ENCODE results near the gene CCDC43.
A peak's percentile ranks its signal among the peaks of the same experiment; 100 is the strongest.
"Not testable (repeated sequence)": the region's sequence is repeated elsewhere in the genome, so short reads cannot be mapped to it uniquely, and the experiment has no call there.

CCDC43 gene

DNA sequence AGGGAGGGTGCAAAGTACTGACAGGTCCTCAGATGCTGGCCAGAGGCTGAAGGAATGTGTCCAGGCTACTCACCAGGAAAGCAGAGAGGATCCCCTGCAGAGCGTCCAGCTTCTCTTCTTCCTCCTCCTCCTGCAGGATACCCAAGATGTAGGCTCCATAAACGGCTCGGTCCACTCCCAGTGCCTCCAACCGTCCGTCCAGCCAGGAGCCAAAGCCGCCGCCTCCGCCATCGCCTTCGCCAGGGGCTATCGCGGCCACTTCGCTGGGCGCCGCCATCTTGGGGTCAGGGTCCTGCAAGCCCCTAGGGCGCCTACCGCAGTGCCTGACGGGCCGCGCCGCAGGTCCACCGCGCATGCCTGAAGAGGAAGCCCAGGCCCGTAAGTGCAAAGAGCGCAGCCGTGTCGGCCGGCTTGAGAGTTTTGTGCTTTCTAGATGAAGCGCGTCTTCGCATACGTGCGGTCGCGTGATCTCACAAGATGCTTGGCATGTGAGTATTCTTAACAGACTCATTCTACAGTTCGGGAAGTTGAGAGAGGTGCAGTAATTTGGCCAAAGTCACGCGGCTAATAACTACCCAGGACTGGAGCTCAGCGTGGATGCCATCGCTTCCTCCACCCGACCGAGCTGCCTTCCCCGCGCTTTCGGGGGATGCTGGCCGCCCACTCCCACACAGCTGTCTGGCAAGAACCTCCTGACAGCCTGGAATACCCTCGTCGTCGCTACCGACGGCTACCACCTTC is at the start of gene CCDC43:
Gene CCDC43, minus strand, starts transcription at position 300 of the 741 bp plus-strand sequence. Its CDS starts 23 bp downstream, at position 277.
- peak; percentile 78 to 95 for DNase-seq

GRCh38 chr17:44738214-44738906 is 48.8 kb upstream of the CCDC43 start:
- no peak for DNase-seq

- DNase-seq: no peak
These were observed 47.1 kb upstream of the CCDC43 start for GRCh38 chr17:44736551-44737240.

DNA sequence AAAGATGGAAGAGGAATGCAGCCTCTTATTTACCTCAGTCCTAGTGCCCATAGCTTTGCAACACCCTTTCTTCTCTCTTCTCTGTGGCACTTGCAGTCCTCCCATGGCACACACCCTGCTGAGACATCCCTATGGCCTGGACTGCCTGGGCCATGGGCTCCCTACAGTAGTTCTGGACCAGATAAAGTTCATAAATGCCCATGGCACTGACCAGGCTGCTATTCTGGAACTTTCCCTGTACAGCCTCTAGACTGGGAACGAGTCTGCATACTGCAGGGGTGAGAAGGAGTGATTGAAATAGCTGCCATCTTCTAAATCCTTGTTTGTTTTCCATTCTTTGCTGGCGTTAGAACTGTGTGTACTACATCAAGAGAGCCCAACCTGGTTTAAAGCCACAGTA is 44.7 kb upstream of the CCDC43 start:
- DNase-seq: no peak

DNA sequence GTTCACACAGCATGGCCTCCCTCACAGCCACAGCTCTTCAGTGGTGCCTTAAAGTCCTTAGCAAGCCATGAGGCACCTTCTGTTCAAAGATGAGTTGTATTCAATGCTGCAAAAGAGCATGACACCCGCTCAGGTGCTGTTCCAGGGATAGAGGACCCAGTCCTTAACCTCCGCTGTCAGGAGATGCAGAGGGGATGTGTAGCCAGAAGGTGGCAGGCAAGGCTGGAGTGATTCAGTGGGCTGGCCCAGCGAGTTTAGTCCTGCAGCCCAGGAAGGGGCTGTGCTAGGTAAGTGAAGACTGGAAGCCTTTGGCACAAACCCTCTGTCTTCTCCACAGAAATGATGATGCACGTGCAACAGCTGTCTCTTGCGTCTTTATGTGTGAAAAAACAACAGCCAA is 44.2 kb upstream of the CCDC43 start:
- peak; percentile 27 to 52 for DNase-seq

DNA sequence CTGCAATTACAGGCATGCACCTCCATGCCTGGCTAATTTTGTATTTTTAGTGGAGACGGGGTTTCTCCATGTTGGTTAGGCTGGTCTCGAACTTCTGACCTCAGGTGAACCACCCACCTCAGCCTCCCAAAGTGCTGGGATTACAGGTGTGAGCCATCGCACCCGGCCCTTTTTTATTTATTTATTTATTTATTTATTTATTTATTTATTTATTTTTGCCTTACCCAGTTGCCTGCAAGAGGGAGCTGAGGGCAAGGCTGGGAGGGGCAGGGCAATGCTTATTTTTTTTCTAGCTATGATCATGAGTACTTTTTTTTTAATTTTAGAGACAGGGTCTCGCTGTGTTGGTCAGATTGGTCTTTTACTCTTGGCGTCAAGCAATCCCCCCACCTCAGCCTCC is 36.5 kb upstream of the CCDC43 start:
- not testable (repeated sequence) for DNase-seq

- no peak for DNase-seq
These were observed 32.7 kb upstream of the CCDC43 start for GRCh38 chr17:44722254-44722653.

- no peak for DNase-seq
These were observed 29.9 kb upstream of the CCDC43 start for GRCh38 chr17:44719444-44719843.

DNA sequence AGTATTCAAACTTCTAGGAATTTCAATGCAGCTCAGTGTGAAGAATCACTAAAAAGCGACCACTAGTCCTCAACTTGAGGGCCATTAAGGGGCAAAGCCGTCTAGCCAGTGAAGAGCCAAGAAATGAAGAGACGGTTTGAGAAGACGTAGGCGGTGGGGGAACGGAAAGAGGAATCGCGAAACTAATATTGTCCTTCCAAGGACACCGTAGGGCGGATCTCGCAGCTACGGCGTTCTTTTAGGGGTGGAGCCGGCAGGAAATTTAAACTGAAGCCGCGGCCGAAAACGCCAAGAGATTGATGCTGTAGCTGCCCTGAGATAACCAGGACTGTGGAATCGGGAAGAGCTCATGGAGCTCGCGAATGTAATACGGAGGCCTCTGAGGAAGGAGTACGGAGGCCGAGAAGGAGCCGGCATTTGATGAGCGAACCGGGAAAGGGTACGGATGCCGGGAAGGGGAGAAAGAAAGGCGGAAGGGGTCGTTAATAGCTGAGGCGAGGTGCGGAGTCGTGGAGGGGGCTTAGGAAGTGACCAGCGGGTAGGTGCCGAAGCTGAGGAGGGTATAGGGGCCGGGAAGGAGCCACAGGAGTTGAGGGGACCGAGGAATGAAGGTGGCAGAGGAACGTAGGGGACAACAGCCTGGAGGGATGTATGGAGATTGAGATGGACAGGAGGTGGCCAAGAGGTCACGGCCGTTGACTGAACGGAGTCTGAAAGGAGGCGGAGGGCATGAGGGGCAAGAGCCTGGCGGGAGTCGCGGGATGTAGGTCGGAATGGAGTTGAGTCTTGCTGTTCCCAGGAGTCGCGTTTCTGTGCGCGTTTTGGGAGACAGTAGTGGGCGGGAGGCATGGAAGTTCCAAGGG is 19.1 kb upstream of the CCDC43 start, which contains the start of gene DBF4B:
Gene DBF4B, plus strand, starts transcription at position 265 of the 863 bp plus-strand sequence. Its CDS starts 156 bp downstream, at position 421.
- peak; percentile 83 to 95 for DNase-seq

DNA sequence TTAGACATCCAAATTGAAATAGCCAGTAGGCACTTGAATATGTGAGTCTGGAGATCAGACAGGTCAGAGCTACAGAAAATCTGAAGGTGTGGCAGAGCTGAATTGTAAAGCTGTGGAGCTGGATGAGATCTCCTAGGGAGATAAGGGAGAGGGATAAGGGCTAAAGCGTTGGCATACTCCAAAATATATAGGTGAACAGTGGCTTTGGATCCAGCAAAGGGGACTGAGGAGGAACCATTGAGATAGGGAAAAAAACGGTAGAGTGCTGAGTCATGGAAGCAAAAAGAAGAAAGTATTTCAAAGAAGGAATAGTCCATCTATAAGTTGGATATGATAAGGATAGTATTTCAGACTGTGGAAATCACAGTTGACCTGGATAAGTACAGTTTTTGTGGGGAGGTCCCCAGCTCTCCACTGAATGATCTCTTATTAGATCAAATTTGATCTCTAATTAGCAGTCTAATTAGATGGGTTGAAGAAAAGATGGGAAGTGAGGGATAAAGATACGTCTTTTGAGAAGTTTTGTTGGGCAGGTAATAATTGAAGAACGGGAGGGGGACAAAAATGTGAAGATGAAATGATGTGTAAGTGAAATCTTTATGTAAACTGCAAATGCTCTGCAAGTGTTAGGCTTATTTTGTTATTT is 18.3 kb upstream of the CCDC43 start:
- DNase-seq: no peak

- DNase-seq: not testable (repeated sequence)
These were observed 10.7 kb upstream of the CCDC43 start for GRCh38 chr17:44700288-44700687.

DNA sequence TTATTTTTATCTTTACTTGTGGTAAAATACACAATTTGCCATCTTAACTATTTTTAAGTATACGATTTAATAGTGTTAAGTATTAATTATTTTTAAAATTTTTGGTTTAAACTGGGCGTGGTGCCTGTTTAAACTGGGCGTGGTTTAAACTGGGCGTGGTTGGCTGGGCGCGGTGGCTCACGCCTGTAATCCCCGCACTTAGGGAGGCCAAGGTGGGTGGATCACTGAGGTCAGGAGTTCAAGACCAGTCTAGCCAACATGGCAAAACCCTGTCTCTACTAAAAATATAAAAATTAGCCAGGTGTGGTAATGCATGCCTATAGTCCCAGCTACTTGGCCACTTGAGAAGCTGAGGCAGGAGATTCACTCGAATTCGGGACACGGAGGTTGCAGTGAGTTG is 4.0 kb upstream of the CCDC43 start:
- DNase-seq: no peak

DNA sequence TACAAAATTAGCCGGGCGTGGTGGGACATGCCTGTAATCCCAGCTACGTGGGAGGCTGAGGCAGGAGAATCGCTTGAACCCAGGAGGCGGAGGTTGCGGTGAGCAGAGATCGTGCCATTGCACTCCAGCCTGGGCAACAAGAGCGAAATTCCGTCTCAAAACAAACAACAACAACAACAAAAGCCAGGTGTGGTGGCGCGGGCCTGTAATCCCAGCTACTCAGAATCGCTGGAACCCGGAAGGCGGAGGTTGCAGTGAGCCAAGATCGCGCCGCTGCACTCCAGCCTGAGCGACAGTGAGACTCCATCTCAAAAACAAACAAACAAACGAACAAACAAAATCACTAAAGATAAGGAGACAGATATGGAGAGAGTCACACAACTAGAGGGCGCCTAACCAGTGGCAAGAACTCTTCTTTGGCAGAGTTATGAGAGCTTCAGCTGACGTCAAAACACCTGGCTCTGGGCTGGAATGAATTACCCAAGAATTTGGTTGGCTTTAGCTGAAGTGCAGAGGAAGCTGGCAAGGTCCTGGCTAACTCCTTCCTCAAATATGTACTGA is 1.2 kb upstream of the CCDC43 start:
- DNase-seq: peak; percentile 25 to 47

- DNase-seq: peak in 1 of 2 experiments; percentile 47
These were observed 700 bp downstream of the CCDC43 start for GRCh38 chr17:44688675-44689476.

- no peak for DNase-seq
These were observed 1.4 kb downstream of the CCDC43 start for GRCh38 chr17:44688200-44688599.

- DNase-seq: no peak
These were observed 1.8 kb downstream of the CCDC43 start for GRCh38 chr17:44687756-44688155.

DNA sequence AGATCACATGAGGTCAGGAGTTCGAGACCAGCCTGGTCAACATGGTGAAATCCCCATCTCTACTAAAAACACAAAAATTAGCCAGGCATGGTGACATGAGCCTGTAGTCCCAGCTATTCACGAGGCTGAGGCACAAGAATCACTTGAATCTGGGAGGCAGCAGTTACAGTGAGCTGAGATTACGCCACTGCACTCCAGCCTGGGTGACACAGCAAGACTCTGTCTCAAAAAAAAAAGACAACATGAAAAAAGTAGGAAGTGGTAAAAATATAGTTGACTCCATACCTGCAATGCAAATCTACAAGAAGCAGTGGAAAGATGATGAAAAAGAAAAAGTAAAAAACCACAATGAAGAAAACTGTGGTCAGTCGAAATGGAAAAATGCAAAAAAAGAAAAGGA is 6.3 kb downstream of the CCDC43 start:
- DNase-seq: not testable (repeated sequence)

DNA sequence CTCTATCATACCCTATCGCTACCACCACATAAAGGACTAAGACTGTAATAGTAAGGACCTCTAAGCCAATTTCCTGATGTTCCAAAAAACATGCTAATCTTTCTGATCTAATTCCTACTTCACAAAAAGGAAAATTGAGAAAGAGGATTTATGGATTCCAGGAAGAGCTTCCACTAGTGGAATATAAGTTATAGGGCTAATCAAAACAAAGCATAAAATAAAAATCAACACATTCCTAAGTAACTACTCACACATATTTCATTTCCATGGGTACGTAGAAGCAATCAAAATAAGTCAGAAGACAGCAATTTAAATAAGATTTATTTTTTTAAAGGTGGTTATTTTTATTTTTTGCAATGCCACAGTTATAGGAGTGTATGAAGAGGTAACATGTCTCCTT is 12.4 kb downstream of the CCDC43 start:
- no peak for DNase-seq

GRCh38 chr17:44673893-44674292 is 15.7 kb downstream of the CCDC43 start:
- DNase-seq: no peak

DNA sequence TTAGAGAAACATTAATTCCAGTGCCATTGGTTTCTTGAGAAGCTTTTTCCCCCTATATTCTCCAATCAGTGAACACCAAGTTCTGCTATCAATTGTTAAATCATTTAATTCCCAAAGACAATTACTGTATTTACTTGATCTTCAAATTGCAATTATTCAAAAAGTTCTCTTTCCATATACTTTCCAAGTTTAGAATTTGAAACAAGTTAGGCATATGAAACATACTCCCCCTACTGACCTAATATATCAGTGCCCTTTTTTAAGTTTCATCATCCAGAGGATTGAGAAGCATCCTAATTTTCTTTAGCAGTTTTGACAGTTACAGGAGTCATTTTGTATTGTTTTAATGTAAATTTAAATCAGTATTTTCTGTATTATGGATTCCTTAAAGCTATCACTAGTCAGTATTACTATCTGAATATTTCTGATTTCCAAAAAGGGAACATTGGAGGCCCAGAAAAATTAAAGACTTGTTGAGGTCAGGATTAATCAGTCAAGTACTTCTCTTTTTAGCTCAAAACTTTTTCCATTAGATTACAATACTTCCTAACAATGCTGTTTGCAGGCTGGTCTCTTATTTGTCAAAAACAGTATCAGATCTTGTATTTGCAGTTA is 17.0 kb downstream of the CCDC43 start:
- peak in 1 of 2 experiments; percentile 24 for DNase-seq
